ENCODE data around the gene EYS.
"Not testable (repeated sequence)": the region's sequence is repeated elsewhere in the genome, so short reads cannot be mapped to it uniquely, and the experiment has no call there.

EYS gene

GRCh38 chr6:63764318-63764916 is 1942.6 kb downstream of the EYS start:
- peak; percentile 6 for DNase-seq (ENCODE audit: low spot score)
- no peak for TF ChIP-seq CTCF (IDR thresholded peaks at IDR 0.05; ENCODE audit: extremely low read depth, missing control alignments)

- TF ChIP-seq CTCF (IDR thresholded peaks at IDR 0.05; ENCODE audit: extremely low read depth, missing control alignments): no peak
- no peak for DNase-seq (ENCODE audit: low spot score)
Observed at GRCh38 chr6:63760199-63760598, 1946.8 kb downstream of the EYS start.

GRCh38 chr6:63759605-63760105 is 1947.4 kb downstream of the EYS start:
- no peak for TF ChIP-seq CTCF (IDR thresholded peaks at IDR 0.05; ENCODE audit: extremely low read depth, missing control alignments)

GRCh38 chr6:63757826-63758225 is 1949.2 kb downstream of the EYS start:
- no peak for TF ChIP-seq CTCF (IDR thresholded peaks at IDR 0.05; ENCODE audit: extremely low read depth, missing control alignments)
- DNase-seq (ENCODE audit: low spot score): no peak

More at GRCh38 chr6:63759605-63760105, 1947.4 kb downstream of the EYS start:
- no peak for DNase-seq (ENCODE audit: low spot score)

GRCh38 chr6:63757275-63757674 is 1949.8 kb downstream of the EYS start:
- not testable (repeated sequence) for DNase-seq (ENCODE audit: low spot score)

GRCh38 chr6:63750400-63750799 is 1956.6 kb downstream of the EYS start:
- DNase-seq (ENCODE audit: low spot score): no peak
- no peak for TF ChIP-seq CTCF (IDR thresholded peaks at IDR 0.05; ENCODE audit: extremely low read depth, missing control alignments)

- no peak for DNase-seq (ENCODE audit: low spot score)
- TF ChIP-seq CTCF (IDR thresholded peaks at IDR 0.05; ENCODE audit: extremely low read depth, missing control alignments): no peak
Observed at GRCh38 chr6:63745784-63746183, 1961.2 kb downstream of the EYS start.

GRCh38 chr6:63744810-63745209 is 1962.2 kb downstream of the EYS start:
- TF ChIP-seq CTCF (IDR thresholded peaks at IDR 0.05; ENCODE audit: extremely low read depth, missing control alignments): no peak
- no peak for DNase-seq (ENCODE audit: low spot score)

All from GM20000 (cell line).